ENCODE results near the gene FTSJ3.

Gene FTSJ3

GRCh38 chr17:63842540-63843386 is 15.3 kb upstream of the FTSJ3 start, which contains the start of gene SMARCD2:
SMARCD2 (minus strand) TSS chr17:63842685; CDS start chr17:63842674, 11 bp downstream.
- DNase-seq (ENCODE audit: low spot score), result peak; percentile 99

GRCh38 chr17:63842173-63842539 is 14.7 kb upstream of the FTSJ3 start:
- no peak for DNase-seq (ENCODE audit: low spot score)

- no peak for DNase-seq (ENCODE audit: low spot score)
These were observed 14.1 kb upstream of the FTSJ3 start for GRCh38 chr17:63841350-63842172.

GRCh38 chr17:63840591-63841349 is 13.3 kb upstream of the FTSJ3 start:
- DNase-seq (ENCODE audit: low spot score), result no peak

- no peak for DNase-seq (ENCODE audit: low spot score)
These were observed 11.2 kb upstream of the FTSJ3 start for GRCh38 chr17:63838631-63839171.

GRCh38 chr17:63837962-63838600 is 10.6 kb upstream of the FTSJ3 start:
- no peak for DNase-seq (ENCODE audit: low spot score)

- no peak for DNase-seq (ENCODE audit: low spot score)
These were observed 10.0 kb upstream of the FTSJ3 start for GRCh38 chr17:63837480-63837879.

GRCh38 chr17:63836811-63837210 is 9.3 kb upstream of the FTSJ3 start:
- no peak for DNase-seq (ENCODE audit: low spot score)

GRCh38 chr17:63835167-63835720 is 7.8 kb upstream of the FTSJ3 start:
- no peak for DNase-seq (ENCODE audit: low spot score)

GRCh38 chr17:63834431-63835166 is 7.1 kb upstream of the FTSJ3 start:
- peak; percentile 82 for DNase-seq (ENCODE audit: low spot score)

- DNase-seq (ENCODE audit: low spot score), result no peak
These were observed 6.4 kb upstream of the FTSJ3 start for GRCh38 chr17:63833741-63834373.

- no peak for DNase-seq (ENCODE audit: low spot score)
These were observed 5.7 kb upstream of the FTSJ3 start for GRCh38 chr17:63833026-63833740.

- no peak for DNase-seq (ENCODE audit: low spot score)
These were observed 5.0 kb upstream of the FTSJ3 start for GRCh38 chr17:63832455-63832854.

- no peak for DNase-seq (ENCODE audit: low spot score)
These were observed 4.6 kb upstream of the FTSJ3 start for GRCh38 chr17:63832014-63832413.

- DNase-seq (ENCODE audit: low spot score), result no peak
These were observed 4.0 kb upstream of the FTSJ3 start for GRCh38 chr17:63831505-63831904.

GRCh38 chr17:63830904-63831491 is 3.5 kb upstream of the FTSJ3 start:
- no peak for DNase-seq (ENCODE audit: low spot score)

- no peak for DNase-seq (ENCODE audit: low spot score)
These were observed 2.8 kb upstream of the FTSJ3 start for GRCh38 chr17:63830278-63830677.

- DNase-seq (ENCODE audit: low spot score), result no peak
These were observed 1.5 kb upstream of the FTSJ3 start for GRCh38 chr17:63828936-63829335.

GRCh38 chr17:63827801-63828221 is 348 bp upstream of the FTSJ3 start:
- DNase-seq (ENCODE audit: low spot score), result no peak
